CD14-positive monocyte (primary cell): Measurements from ENCODE around the gene PTPN12. TPM values are rescaled to one million over a fixed set of nuclear protein-coding genes. Genes with fewer than 3 reads are reported as not detected.

Experiments
- DNase-seq, 3 donors: peaks; one replicate each; pipeline ENCODE4 v3.0.0-alpha.2; 2011 to 2022
- H2AFZ ChIP-seq: 2 replicates; pipeline ENCODE4 v1.6.0; 2012; ENCODE audit warnings: mild to moderate bottlenecking, low read depth, low read length, inconsistent platforms; ENCODE audit not compliant: insufficient read depth, poor library complexity, severe bottlenecking
- H3K27ac ChIP-seq, 2 donors: 1 replicate in 1 of 2; 2 replicates in 1 of 2; pipeline ENCODE4 v1.5.1; 2012 to 2013; ENCODE audit warnings: low read length in 2 of 2, control low read depth in 1 of 2, inconsistent platforms in 1 of 2, low read depth in 1 of 2, mild to moderate bottlenecking in 1 of 2
- H3K27me3 ChIP-seq, 2 donors: one replicate each; pipeline versions ENCODE4 v1.6.0 to v1.6.1; 2011 to 2013; ENCODE audit warnings: low read length in 2 of 2; ENCODE audit not compliant: control insufficient read depth in 2 of 2, insufficient read depth in 2 of 2
- H3K36me3 ChIP-seq, 2 donors: replicated peaks in 1 of 2; 1 replicate in 1 of 2; 2 replicates in 1 of 2; pipeline versions ENCODE4 v1.5.1 to v1.6.1; 2012 to 2013; ENCODE audit warnings: low read length in 2 of 2, control low read depth in 1 of 2, inconsistent platforms in 1 of 2, mild to moderate bottlenecking in 1 of 2; ENCODE audit not compliant: insufficient read depth in 2 of 2, control insufficient read depth in 1 of 2
- H3K4me1 ChIP-seq, 2 donors: 1 replicate in 1 of 2; 2 replicates in 1 of 2; pipeline versions ENCODE4 v1.5.1 to v1.6.1; 2012 to 2013; ENCODE audit warnings: low read length in 2 of 2, control low read depth in 1 of 2, inconsistent platforms in 1 of 2, mild to moderate bottlenecking in 1 of 2, moderate library complexity in 1 of 2; ENCODE audit not compliant: insufficient read depth in 2 of 2, control insufficient read depth in 1 of 2
- H3K4me2 ChIP-seq: replicated peaks from 2 replicates; pipeline ENCODE3; 2012; ENCODE audit warnings: low read length, moderate library complexity, mild to moderate bottlenecking; ENCODE audit not compliant: poor library complexity, severe bottlenecking; ENCODE audit errors: extremely low read depth
- H3K4me3 ChIP-seq, 3 experiments: fragments of 200-600 bp in 1 of 3; sonication (generic) in 1 of 3; replicated peaks in 1 of 3; 1 replicate in 2 of 3; 2 replicates in 1 of 3; pipeline ENCODE4 v1.5.1; 2011 to 2013; ENCODE audit warnings: low read length in 3 of 3, mild to moderate bottlenecking in 3 of 3, control low read depth in 2 of 3, low read depth in 2 of 3, inconsistent platforms in 1 of 3, moderate library complexity in 1 of 3
- H3K79me2 ChIP-seq: 2 replicates; pipeline ENCODE4 v1.6.0; 2012; ENCODE audit warnings: mild to moderate bottlenecking, control low read depth, inconsistent platforms, low read length, moderate library complexity; ENCODE audit not compliant: insufficient read depth
- H3K9ac ChIP-seq: 2 replicates; pipeline ENCODE4 v1.6.0; 2017; ENCODE audit warnings: low read length, mild to moderate bottlenecking; ENCODE audit not compliant: insufficient read depth, poor library complexity, severe bottlenecking
- H3K9me3 ChIP-seq, 2 donors: replicated peaks in 1 of 2; 1 replicate in 1 of 2; 2 replicates in 1 of 2; pipeline versions ENCODE4 v1.5.1 to v1.6.1; 2012 to 2013; ENCODE audit warnings: low read length in 2 of 2, control low read depth in 1 of 2; ENCODE audit not compliant: control insufficient read depth in 1 of 2, insufficient read depth in 1 of 2
- H4K20me1 ChIP-seq: 2 replicates; pipeline ENCODE4 v1.6.0; 2012; ENCODE audit warnings: mild to moderate bottlenecking, low read length, control low read depth, moderate library complexity; ENCODE audit not compliant: insufficient read depth
- H3K27ac Mint-ChIP-seq, 7 donors: one replicate each; pipeline ENCODE4 v1.8.0; 2020; ENCODE audit warnings: mild to moderate bottlenecking in 7 of 7, mixed read lengths in 7 of 7, moderate library complexity in 6 of 7, inconsistent platforms in 2 of 7
- H3K27me3 Mint-ChIP-seq, 3 donors: one replicate each; pipeline ENCODE4 v1.8.0; 2021 to 2022; ENCODE audit warnings: low read depth in 3 of 3, mild to moderate bottlenecking in 3 of 3, mixed read lengths in 3 of 3, moderate library complexity in 3 of 3, inconsistent platforms in 1 of 3
- H3K36me3 Mint-ChIP-seq, 2 donors: one replicate each; pipeline ENCODE4 v1.8.0; 2020; ENCODE audit warnings: mixed read lengths in 2 of 2, inconsistent platforms in 1 of 2, mild to moderate bottlenecking in 1 of 2
- H3K4me1 Mint-ChIP-seq: one replicate; pipeline ENCODE4 v1.8.0; 2020; ENCODE audit warnings: mild to moderate bottlenecking, mixed read lengths
- H3K4me3 Mint-ChIP-seq, 2 donors: one replicate each; pipeline ENCODE4 v1.8.0; 2020; ENCODE audit warnings: mild to moderate bottlenecking in 2 of 2, mixed read lengths in 2 of 2, moderate library complexity in 1 of 2
- H3K9me3 Mint-ChIP-seq, 7 donors: one replicate each; pipeline ENCODE4 v1.8.0; 2020 to 2022; ENCODE audit warnings: mixed read lengths in 7 of 7, mild to moderate bottlenecking in 6 of 7, moderate library complexity in 6 of 7, inconsistent platforms in 2 of 7
- WGBS: methylation state at CpG from one replicate; pipeline ENCODE4 v1.1.5; 2013; ENCODE audit warnings: missing lambda C conversion rate; ENCODE audit not compliant: insufficient coverage; 5-methylcytosine and 5-hydroxymethylcytosine counted together
- intact Hi-C, 2 donors: fragments of 100-400 bp; cut with micrococcal nuclease; formaldehyde crosslinking; loops; one replicate each; pipeline versions ENCODE4 v1.15.0 to v1.15.1; 2023
- polyA plus RNA-seq, 3 donors: library from polyadenylated mRNA; depleted of rRNA in 1 of 3; unstranded in 2 of 3; stranded (reverse) in 1 of 3; fragments of 300-500 nt in 2 of 3; fragments of >200 nt in 1 of 3; fragmentation: Illumina TruSeq in 2 of 3; gene quantifications; 1 replicate in 2 of 3; 2 replicates in 1 of 3; pipeline ENCODE4 v1.2.3, GENCODE V29; 2012 to 2021
- TF ChIP-seq, protein P1 (sequence below): fragments of 200-600 bp; IDR thresholded peaks from one replicate; pipeline ENCODE4 v1.8.0; 2022; ENCODE audit warnings: antibody characterized with exemption, mild to moderate bottlenecking

Gene PTPN12
- polyA plus RNA-seq, 3 donors: 6.6 to 36.7 (median 11.8) TPM

DNA sequence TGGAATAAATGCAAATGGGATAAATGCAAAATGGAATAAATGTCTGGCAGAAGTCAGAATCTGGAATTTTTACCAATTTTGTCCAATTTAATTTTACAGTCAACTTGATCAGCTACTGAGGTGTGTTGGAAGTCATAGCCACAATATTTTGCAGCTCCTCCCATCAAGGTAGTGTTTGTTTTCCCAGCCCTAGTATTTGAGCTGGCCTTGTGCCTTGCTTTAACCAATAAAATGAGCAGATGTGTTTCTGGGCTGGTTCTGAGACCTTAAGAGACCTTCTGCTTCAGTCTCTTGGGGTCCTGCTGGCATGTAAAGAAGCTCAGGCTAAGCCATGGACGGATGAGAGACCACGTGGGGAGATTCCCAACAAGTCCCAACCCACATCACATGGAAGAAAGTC, 116.5 kb downstream of the PTPN12 start:
- peaks cover 10% of the 10 kb centered on the region for H3K4me1 Mint-ChIP-seq
- Histone ChIP-seq H3K27ac (no peak overlapping the region), H3K4me3 (no peak overlapping the region), H3K4me2 (no peak overlapping the region), H4K20me1 (peaks cover 10% of the 10 kb centered on the region), H3K36me3 (peaks cover 25 to 55% of the 10 kb centered on the region in 2 donors), H3K9me3 (no peaks in the 10 kb centered on the region), H3K27me3 (no peaks in the 10 kb centered on the region), H3K4me1 (peaks cover 6 to 14% of the 10 kb centered on the region in 2 donors), H3K79me2 (no peaks in the 10 kb centered on the region), H2AFZ (no peak overlapping the region), H3K9ac (no peak overlapping the region)
- intact Hi-C loops: loop anchor here in 1 of 2 donors (5.0 kb wide), 1 partner anchor 104 kb away; no protein-coding TSS in a partner anchor
- H3K4me3 Mint-ChIP-seq: no peak overlapping the region
- TF ChIP-seq, protein P1, sequence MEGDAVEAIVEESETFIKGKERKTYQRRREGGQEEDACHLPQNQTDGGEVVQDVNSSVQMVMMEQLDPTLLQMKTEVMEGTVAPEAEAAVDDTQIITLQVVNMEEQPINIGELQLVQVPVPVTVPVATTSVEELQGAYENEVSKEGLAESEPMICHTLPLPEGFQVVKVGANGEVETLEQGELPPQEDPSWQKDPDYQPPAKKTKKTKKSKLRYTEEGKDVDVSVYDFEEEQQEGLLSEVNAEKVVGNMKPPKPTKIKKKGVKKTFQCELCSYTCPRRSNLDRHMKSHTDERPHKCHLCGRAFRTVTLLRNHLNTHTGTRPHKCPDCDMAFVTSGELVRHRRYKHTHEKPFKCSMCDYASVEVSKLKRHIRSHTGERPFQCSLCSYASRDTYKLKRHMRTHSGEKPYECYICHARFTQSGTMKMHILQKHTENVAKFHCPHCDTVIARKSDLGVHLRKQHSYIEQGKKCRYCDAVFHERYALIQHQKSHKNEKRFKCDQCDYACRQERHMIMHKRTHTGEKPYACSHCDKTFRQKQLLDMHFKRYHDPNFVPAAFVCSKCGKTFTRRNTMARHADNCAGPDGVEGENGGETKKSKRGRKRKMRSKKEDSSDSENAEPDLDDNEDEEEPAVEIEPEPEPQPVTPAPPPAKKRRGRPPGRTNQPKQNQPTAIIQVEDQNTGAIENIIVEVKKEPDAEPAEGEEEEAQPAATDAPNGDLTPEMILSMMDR: no peak
- H3K27me3 Mint-ChIP-seq: peaks cover 0 to 2% (median 0%) of the 10 kb centered on the region in 3 donors
- H3K36me3 Mint-ChIP-seq: peaks cover 30 to 44% of the 10 kb centered on the region in 2 donors
- peak overlapping the region in 1 of 7 donors; percentile 51 for H3K27ac Mint-ChIP-seq
- no peak for DNase-seq
- no peaks in the 10 kb centered on the region for H3K9me3 Mint-ChIP-seq
- WGBS: no CpG with 5 or more reads among the region's 2 CpGs

DNA sequence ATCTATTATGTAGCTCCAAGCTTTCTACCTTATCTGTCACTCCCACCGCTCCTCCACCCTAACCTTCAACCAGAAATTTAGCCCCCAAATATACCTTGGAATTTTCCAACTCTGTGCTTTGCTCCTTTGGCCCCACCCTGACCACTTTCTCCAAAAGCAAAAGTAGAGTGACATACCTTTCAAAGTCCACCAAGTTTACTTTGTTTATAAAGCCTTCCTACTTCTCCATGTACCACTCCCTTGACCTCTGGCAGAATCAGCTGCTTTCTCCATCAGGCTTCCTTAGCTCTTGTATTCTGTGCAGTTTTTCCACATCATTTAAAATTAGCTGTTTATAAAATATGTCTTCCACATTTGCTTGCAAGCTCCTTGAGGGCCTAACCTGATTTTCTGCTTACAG, 118.3 kb downstream of the PTPN12 start:
- peaks cover 10% of the 10 kb centered on the region for H3K4me1 Mint-ChIP-seq
- no peak overlapping the region for H3K9ac ChIP-seq

More for the DNA sequence above, 118.3 kb downstream of the PTPN12 start:
- no peak overlapping the region for H3K4me3 Mint-ChIP-seq
- no peaks in the 10 kb centered on the region for H3K27me3 ChIP-seq
- peaks cover 6 to 16% of the 10 kb centered on the region in 2 donors for H3K4me1 ChIP-seq
- TF ChIP-seq, protein P1: no peak
- H3K9me3 Mint-ChIP-seq: no peaks in the 10 kb centered on the region
- no peaks in the 10 kb centered on the region for H3K27me3 Mint-ChIP-seq
- H2AFZ ChIP-seq: no peak overlapping the region
- intact Hi-C loops: loop anchor here in 1 of 2 donors (5.0 kb wide), 1 partner anchor 102 kb away; no protein-coding TSS in a partner anchor
- no peak for DNase-seq
- H4K20me1 ChIP-seq: peaks cover 7% of the 10 kb centered on the region
- no peaks in the 10 kb centered on the region for H3K79me2 ChIP-seq
- H3K27ac ChIP-seq: no peak overlapping the region
- no peak overlapping the region for H3K4me2 ChIP-seq
- H3K36me3 Mint-ChIP-seq: peaks cover 38 to 56% of the 10 kb centered on the region in 2 donors
- peaks cover 22 to 54% of the 10 kb centered on the region in 2 donors for H3K36me3 ChIP-seq
- 100% methylated on average over 1 of the region's 1 CpG for WGBS
- H3K27ac Mint-ChIP-seq: peak overlapping the region in 3 of 7 donors; percentile 1 to 32 (median 16)
- no peak overlapping the region for H3K4me3 ChIP-seq
- H3K9me3 ChIP-seq: no peaks in the 10 kb centered on the region
